Colonic mucosa (tissue), 4 donors: Measurements from ENCODE around the gene FMO1. TPM values are rescaled to one million over a fixed set of nuclear protein-coding genes. Genes with fewer than 3 reads are reported as not detected.

Experiments used
- DNase-seq: peaks from one replicate; pipeline ENCODE4 v3.0.0-alpha.2; 2020
- H3K27ac ChIP-seq: fragments of 200-600 bp; one replicate; pipeline ENCODE4 v1.8.0; 2021
- H3K27me3 ChIP-seq: fragments of 200-600 bp; one replicate; pipeline ENCODE4 v1.8.0; 2021
- H3K36me3 ChIP-seq: fragments of 200-600 bp; one replicate; pipeline ENCODE4 v1.8.0; 2021
- H3K4me1 ChIP-seq: fragments of 200-600 bp; one replicate; pipeline ENCODE4 v1.8.0; 2021; ENCODE audit warnings: mild to moderate bottlenecking
- H3K4me3 ChIP-seq: fragments of 200-600 bp; one replicate; pipeline ENCODE4 v1.8.0; 2021
- H3K9ac ChIP-seq, 2 donors: one replicate each; pipeline ENCODE4 v1.7.0; 2013; ENCODE audit warnings: control low read depth in 2 of 2, low read depth in 2 of 2, low read length in 2 of 2
- H3K9me3 ChIP-seq: fragments of 200-600 bp; one replicate; pipeline ENCODE4 v1.8.0; 2021
- CTCF ChIP-seq: fragments of 200-600 bp; IDR thresholded peaks from one replicate; pipeline ENCODE4 v1.8.0; 2022; ENCODE audit warnings: antibody characterized with exemption, mild to moderate bottlenecking
- intact Hi-C: fragments of 100-400 bp; cut with DNase I; formaldehyde crosslinking; loops from one replicate; pipeline ENCODE4 v1.14.1; 2022
- total RNA-seq, 2 donors: library from RNA; stranded (reverse); fragmentation: NEBNext Ultra II Directional in 1 of 2; extraction: Animal tissue kit (Norgen Biotek cat#: 25700) in 1 of 2; gene quantifications; one replicate each; pipeline ENCODE4 v1.2.1, GENCODE V29; 2021
- donor health status: healthy.
- donor health status: DM: no; HTN: no; CAD: no.
- donor health status: DM: no; HTN: no; CAD: no.

FMO1 gene
- total RNA-seq, 2 donors from 2014 or later: not detected

DNA sequence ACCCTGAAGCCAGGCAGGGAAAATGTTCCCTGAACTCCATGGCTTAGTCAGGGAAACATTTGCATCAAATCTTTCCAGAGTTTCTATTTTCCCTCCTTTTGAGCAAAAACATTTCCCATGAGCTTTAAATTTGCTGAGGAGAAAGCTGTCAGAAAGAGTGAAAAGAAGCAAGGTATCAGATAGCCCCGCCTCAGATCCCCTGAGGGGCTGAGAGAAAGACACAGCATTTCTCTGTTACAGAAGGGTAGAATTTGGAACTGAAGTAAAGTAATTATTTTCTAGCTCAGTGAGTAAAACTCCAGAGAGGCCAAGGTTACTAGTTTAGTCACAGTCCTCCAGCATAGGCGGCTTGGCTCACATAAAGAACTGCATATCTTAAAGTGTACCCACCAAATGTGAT is 10.6 kb downstream of the FMO1 start:
- no peak for DNase-seq
- H3K9ac ChIP-seq: no peak overlapping the region
- H3K27ac ChIP-seq: no peak overlapping the region
- no peaks in the 10 kb centered on the region for H3K36me3 ChIP-seq
- H3K4me3 ChIP-seq: no peak overlapping the region
- intact Hi-C loops: no loop called here
- H3K4me1 ChIP-seq: no peaks in the 10 kb centered on the region
- H3K27me3 ChIP-seq: no peaks in the 10 kb centered on the region
- TF ChIP-seq CTCF: no peak
- no peaks in the 10 kb centered on the region for H3K9me3 ChIP-seq

- no peak overlapping the region for H3K27ac ChIP-seq
- TF ChIP-seq CTCF: no peak
- DNase-seq: no peak
- no peak overlapping the region for H3K9ac ChIP-seq
- no peaks in the 10 kb centered on the region for H3K27me3 ChIP-seq
- H3K4me3 ChIP-seq: no peak overlapping the region
- intact Hi-C loops: no loop called here
- H3K36me3 ChIP-seq: no peaks in the 10 kb centered on the region
- no peaks in the 10 kb centered on the region for H3K9me3 ChIP-seq
- no peaks in the 10 kb centered on the region for H3K4me1 ChIP-seq
Measured at GRCh38 chr1:171261336-171261735, 13.0 kb downstream of the FMO1 start.

GRCh38 chr1:171263901-171264300 is 15.6 kb downstream of the FMO1 start:
- no peak for DNase-seq
- Histone ChIP-seq H3K36me3 (no peaks in the 10 kb centered on the region), H3K27me3 (no peaks in the 10 kb centered on the region), H3K9ac (no peak overlapping the region), H3K4me3 (no peak overlapping the region), H3K27ac (no peak overlapping the region), H3K9me3 (no peaks in the 10 kb centered on the region), H3K4me1 (no peaks in the 10 kb centered on the region)
- intact Hi-C loops: no loop called here
- no peak for TF ChIP-seq CTCF

- Histone ChIP-seq H3K36me3 (no peaks in the 10 kb centered on the region), H3K27ac (no peak overlapping the region), H3K4me1 (no peaks in the 10 kb centered on the region), H3K9ac (no peak overlapping the region), H3K9me3 (no peaks in the 10 kb centered on the region), H3K27me3 (no peaks in the 10 kb centered on the region), H3K4me3 (no peak overlapping the region)
- DNase-seq: no peak
- TF ChIP-seq CTCF: no peak
- intact Hi-C loops: no loop called here
Measured at GRCh38 chr1:171265686-171266085, 17.4 kb downstream of the FMO1 start.

GRCh38 chr1:171266930-171267329 is 18.6 kb downstream of the FMO1 start:
- H3K4me1 ChIP-seq: no peaks in the 10 kb centered on the region
- H3K27ac ChIP-seq: no peak overlapping the region
- H3K4me3 ChIP-seq: no peak overlapping the region
- H3K36me3 ChIP-seq: no peaks in the 10 kb centered on the region
- no peak overlapping the region for H3K9ac ChIP-seq
- no peaks in the 10 kb centered on the region for H3K9me3 ChIP-seq
- intact Hi-C loops: no loop called here
- TF ChIP-seq CTCF: no peak
- DNase-seq: no peak
- no peaks in the 10 kb centered on the region for H3K27me3 ChIP-seq

DNA sequence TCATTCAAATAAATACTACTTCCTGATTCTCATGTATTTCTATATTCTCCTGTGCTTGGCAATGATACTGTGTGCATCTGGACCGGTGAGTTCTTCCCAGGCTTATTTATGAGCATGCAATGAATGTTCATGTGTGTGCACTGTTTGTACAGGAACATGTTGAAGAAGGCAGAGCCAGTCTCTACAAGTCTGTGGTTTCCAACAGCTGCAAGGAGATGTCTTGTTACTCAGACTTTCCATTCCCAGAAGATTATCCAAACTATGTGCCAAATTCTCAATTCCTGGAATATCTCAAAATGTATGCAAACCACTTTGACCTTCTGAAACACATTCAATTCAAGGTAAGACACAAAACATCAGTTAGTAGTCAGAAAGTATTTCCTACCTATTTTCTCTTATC is 19.1 kb downstream of the FMO1 start:
- H3K36me3 ChIP-seq: no peaks in the 10 kb centered on the region
- no peak for TF ChIP-seq CTCF
- no peak overlapping the region for H3K4me3 ChIP-seq
- no peak overlapping the region for H3K27ac ChIP-seq
- no peak for DNase-seq
- no peaks in the 10 kb centered on the region for H3K9me3 ChIP-seq
- H3K9ac ChIP-seq: no peak overlapping the region
- no peaks in the 10 kb centered on the region for H3K4me1 ChIP-seq
- no peaks in the 10 kb centered on the region for H3K27me3 ChIP-seq
- intact Hi-C loops: no loop called here
